Hypothalamus (tissue), 51 donors: Measurements from ENCODE around the gene RELB.

Source experiments
- DNase-seq, 51 donors: peaks; one replicate each; lab custom pipeline; 2025; lab: John Stamatoyannopoulos, UW

The RELB gene

DNA sequence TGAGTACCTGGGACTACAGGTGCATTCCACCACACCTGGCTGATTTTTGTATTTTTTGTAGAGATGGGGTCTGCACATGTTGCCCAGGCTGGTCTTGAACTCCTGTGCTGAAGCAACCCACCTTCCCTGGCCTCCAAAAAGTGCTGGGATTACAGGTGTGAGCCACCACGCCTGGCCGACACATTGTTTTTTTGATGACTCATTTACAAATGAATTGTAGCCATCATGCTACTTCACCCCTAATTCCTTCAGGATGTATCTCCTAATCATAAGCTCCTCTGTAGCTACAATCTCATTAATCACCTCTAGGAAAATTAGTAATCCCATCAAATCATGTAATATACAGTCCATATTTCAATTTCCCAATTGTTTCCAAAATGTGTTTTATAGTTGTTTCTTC is 17.9 kb downstream of the RELB start:
- no peak for DNase-seq

DNA sequence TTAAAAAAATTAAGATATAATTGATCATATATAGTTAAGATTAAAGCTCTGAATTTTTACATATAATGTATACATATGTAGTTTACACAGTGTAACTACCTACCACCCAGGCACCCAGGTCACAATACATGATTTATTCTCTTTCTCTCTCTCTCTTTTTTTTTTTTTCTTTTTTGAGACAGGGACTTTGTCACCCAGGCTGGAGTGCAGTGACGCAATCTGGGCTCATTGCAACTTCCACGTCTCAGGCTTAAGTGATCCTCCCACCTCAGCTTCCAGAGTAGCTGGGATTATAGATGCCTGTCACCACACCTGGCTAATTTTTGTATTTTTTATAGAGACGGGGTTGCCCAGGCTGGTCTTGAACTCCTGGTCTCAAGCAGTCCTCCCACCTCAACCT is 18.8 kb downstream of the RELB start:
- no peak for DNase-seq

DNA sequence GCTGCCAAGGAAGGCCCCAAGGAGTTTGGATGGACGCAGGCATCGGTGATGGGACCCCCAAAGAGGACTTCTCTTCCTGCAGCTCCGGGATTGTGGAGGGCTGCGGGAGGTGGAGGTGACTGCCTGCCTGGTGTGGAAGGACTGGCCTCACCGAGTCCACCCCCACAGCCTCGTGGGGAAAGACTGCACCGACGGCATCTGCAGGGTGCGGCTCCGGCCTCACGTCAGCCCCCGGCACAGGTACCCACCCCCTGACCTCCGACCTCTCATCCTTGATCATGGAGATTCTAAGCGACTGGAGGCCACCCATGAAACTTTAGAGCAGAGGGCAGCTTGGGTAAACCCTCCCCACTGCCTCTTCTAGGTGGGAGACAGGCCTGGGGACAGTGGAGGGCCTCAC is 20.7 kb downstream of the RELB start:
- DNase-seq, result no peak

DNA sequence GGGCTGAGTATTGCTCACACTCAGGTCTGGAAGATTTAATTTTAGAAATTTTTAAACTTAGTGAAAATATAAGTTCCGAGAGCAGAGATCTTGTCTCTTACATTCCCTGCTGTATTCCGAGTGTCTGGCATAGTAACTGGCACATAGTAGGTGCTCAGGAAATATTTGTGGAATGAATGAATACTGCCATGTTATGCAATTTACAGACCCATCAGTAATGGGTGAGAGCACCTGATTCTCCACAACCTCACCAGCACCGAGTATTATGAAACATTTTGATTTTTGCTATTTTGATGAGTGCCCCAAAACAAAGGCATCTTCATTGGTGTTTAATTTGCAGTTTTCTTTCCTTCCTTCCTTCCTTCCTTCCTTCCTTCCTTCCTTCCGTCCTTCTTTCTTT is 21.8 kb downstream of the RELB start:
- DNase-seq, result no peak

DNA sequence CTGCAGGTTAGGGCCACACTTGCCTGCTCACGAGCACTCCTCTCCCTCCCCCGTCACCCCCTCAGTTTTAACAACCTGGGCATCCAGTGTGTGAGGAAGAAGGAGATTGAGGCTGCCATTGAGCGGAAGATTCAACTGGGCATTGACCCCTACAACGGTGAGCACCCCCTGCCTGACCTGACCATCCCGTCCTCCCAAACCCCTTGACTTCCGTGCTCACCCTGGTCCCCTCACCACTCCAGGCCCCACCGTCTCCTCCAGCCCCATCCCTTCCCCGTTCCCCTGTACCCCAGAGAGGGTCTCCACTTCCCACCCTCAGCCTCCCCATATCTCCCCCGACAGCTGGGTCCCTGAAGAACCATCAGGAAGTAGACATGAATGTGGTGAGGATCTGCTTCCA is 24.0 kb downstream of the RELB start:
- no peak for DNase-seq

DNA sequence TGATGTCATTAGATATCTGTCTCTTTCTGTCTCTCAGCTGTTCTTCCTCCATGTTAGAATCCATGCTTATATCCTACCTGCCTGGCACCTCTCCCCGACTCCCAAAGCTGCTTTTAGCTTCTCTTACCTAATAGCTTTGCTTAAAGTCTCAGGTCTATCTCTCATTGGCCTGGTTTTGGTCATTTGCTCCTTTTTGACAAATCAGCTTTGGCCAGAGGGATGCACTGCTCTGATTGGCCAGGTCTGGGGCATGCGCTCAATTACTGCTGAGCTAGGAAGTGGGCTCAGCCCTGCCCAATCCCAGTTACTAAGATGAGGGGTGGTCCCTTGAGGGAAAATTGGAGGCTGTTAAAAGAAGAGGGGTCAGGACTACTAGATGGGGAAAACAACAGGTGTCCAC is 26.1 kb downstream of the RELB start:
- DNase-seq, result no peak

DNA sequence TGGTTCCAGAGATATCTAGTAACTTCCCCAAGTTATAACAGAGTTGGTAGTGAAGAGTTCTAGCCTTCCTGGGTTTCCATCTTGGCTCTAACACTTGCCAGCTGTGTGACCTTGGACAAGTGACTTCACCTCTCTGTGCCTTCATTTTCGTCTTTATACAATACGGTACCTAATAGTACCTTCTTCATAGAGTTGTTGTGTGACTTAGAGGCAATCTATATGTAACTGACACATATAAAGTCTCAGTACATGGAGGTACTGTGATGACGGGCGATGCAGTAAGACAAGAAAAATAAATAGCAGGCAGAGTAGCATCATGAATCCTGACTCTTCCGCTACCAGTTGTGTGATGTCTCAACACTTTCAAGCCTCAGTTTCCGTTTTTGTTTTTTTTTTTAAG is 29.6 kb downstream of the RELB start:
- no peak for DNase-seq

DNA sequence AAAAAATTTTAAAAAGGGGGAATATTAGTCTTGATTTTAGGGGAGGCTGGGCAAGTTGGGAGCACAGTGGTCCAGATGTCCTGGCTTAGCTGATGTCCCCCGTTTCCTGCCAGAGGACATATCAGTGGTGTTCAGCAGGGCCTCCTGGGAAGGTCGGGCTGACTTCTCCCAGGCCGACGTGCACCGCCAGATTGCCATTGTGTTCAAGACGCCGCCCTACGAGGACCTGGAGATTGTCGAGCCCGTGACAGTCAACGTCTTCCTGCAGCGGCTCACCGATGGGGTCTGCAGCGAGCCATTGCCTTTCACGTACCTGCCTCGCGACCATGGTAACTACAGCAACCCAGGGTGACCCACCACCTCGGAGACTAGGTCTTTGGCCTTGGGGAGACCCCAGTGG is 31.2 kb downstream of the RELB start:
- no peak for DNase-seq

DNA sequence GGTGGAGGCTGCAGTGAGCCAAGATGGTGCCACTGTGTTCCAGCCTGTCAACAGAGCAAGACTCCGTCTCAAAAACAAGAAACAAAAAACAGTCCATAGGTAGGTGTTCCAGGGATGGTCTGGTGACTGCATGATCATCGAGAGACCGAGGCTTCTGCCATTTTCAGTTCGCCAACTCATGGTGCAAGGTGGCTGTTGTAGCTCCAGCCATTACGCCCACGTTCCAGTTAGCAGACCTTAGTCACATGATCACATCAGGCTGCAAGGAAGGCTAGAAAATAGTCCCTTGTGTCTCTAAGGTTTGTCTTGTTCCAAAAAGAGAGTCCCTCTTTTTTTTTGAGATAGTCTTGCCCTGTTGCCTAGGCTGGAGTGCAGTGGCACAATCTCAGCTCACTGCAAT is 34.5 kb downstream of the RELB start:
- no peak for DNase-seq

DNA sequence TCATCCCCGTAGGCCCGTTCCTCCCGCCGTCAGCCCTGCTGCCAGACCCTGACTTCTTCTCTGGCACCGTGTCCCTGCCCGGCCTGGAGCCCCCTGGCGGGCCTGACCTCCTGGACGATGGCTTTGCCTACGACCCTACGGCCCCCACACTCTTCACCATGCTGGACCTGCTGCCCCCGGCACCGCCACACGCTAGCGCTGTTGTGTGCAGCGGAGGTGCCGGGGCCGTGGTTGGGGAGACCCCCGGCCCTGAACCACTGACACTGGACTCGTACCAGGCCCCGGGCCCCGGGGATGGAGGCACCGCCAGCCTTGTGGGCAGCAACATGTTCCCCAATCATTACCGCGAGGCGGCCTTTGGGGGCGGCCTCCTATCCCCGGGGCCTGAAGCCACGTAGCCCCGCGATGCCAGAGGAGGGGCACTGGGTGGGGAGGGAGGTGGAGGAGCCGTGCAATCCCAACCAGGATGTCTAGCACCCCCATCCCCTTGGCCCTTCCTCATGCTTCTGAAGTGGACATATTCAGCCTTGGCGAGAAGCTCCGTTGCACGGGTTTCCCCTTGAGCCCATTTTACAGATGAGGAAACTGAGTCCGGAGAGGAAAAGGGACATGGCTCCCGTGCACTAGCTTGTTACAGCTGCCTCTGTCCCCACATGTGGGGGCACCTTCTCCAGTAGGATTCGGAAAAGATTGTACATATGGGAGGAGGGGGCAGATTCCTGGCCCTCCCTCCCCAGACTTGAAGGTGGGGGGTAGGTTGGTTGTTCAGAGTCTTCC is 36.3 kb downstream of the RELB start:
- no peak for DNase-seq

DNA sequence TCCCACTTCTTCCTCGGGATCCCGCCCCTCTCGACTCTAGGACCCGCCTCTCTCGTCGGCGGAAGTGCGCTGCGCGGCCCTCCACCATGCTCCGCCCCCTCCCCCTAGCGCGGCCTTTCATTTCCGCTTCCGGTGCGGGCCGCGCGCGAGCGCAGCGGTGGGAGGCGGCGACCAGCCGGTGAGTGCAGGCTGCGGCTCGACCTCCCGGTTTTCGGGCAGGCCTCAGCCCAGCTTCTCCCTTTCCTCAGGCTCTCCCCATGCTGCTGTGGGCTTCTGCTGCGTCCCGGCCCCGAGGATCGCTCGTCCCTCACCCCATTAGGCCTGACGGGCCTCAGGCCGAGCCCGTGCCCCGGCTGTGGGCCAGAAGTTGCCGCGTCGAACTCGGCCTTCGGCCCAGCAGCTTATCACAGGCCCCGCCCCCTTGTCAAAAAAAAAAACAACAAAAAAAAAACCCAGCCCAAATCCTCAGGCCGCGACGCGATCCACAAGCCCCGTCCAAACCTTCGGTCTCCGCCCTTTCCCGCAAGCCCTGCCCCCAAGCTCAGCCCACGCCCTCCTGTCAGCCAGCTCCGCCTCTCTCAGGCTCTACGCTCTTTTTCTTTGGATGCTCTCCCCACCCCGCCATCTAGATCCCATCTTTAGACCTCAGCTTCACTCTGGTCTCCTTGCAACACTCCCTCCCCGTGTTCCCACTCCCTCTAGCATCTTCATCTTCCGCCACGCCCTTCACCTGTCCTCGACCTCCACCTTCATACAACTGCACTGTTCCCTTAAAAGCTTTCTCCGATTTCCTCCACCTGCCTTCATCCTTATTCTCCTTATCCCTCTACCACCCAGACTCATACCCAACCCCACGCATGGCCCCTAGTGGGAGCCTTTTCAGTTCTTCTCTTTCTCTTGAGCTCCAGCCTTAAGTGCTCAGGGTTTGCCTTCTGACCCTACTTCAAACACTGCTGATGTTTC is 37.9 kb downstream of the RELB start, which contains the start of gene CLASRP:
CLASRP (plus strand) TSS at position 115 of the 963 bp plus-strand sequence. CDS start 1,168 bp downstream, outside the sequence.
- DNase-seq, result peak; percentile 35 to 92 (median 80)

DNA sequence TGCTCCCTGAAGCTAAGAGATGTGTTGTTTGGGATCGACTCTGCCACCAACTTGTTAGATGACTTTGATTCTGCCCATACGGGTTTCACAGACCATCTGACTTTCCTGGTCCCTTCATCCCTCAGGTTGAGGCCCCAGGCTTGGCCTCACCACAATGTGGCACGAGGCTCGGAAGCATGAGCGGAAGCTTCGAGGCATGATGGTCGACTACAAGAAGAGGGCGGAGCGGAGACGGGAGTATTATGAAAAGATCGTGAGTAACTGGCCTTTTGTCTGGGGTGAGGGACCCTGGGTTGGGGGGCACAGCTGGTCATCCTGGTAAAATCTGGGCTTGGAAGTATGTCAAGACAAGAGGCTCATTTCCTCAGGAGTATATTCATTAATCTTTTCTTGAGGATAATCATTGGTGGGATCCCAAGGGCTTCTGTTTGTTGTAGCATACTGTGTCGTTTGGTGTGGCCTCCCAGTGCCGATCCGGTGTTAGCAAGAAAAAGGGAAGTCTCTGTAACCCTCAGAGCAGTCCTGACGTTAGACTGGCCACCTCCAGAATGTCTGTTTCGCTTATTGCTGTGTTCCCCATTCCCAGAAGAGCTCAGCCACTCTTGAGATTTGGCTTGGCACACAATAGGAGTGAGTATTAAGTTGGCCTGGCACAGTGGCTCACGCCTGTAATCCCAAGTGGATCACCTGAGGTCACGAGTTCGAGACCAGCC is 39.0 kb downstream of the RELB start:
- peak in 1 of 51 donors; percentile 11 for DNase-seq

DNA sequence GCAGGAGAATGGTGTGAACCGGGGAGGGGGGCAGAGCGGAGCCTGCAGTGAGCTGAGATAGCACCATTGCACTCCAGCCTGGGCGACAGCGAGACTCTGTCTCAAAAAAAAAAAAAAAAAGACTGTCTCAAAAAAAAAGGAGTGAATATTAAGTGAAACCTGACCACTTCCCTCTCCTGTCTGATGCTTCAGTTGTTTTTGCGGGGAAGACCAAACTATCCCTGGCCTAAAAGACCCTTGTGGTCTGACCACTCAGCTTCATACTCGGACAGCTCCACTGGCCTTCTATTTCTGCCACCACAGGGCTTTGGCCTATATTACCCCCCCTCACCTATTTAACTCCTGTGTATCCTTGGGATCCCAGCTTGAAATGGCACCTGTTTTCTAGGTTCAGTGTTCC is 39.9 kb downstream of the RELB start:
- DNase-seq, result no peak

DNA sequence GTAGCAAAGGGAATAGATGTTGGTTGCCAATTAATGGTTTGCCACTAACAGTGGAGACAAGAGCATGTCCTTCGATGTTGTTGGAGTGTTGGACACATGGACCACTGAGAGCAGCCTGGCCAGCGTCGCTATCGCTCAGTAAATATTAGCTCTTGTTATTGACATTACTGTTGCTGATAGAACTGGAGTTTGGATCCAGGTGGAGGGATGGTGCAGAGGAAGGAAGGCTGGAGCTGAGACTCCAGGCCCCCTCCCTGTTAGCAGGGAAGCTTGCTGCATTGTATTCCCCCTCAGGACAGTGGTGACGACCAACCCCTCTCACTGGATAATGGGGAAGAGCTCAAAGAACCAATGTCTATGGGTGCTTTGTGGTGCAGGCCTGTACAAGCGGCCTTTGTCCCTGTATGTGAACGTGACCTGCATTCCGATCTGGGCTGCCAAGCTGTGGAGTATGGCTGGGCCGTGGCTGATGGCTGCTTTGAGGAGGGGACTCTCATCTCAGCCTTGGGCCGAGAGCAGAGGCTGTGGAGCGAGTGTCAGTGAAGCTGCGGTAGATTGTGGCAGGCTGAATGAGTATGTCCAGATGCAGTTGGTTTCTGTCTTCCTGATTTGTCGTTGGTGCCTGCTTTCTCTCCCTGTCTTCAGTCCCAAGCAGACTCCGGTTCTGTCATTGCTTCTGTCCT is 44.5 kb downstream of the RELB start:
- DNase-seq, result peak in 48 of 51 donors; percentile 6 to 94 (median 72)

DNA sequence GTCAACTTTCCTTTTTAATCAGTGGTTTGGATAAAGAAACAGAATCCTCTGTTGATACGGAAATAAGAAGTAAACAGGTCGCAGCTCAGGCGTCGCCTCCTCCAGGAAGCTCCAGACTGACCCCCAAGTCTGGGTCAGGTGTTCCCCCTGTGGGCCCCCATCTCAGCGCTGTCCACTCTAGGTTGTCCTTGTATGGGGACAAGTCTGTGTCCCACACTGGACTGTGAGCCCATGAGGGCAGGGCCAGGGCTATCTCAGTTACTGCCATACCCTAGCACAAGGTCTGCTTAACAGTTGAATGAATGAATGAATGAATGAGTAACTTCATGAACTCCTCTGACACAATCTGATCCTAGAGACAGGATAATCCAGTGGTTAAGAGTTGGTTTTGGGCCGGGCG is 45.1 kb downstream of the RELB start:
- peak in 1 of 51 donors; percentile 31 for DNase-seq

DNA sequence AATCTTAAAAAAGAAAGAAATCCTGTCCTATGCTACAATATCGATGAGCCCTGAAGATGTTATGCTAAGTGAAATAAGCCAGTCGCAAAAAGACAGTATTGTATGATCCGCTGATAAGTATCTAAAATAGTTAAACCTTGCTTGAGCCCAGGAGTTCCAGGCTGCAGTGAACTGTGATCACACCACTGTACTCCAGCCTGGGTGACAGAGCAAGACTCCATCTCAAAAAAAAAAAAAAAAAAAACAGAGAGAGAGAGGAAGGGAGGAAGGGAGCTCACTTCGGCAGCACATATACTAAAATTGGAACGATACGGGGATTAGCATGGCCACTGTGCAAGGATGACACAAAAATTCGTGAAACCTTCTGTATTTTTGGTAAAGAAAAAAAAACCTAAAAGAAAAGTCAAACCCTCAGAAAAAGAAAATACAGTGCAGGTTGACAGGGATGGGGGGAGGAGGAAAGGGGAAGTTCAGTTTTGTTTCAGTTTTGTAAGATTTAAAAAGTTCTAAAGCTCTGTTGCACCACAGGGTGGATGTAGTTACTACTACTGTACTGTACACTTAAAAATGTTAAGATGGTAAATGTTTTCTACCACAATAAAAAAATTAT is 46.0 kb downstream of the RELB start:
- no peak for DNase-seq

DNA sequence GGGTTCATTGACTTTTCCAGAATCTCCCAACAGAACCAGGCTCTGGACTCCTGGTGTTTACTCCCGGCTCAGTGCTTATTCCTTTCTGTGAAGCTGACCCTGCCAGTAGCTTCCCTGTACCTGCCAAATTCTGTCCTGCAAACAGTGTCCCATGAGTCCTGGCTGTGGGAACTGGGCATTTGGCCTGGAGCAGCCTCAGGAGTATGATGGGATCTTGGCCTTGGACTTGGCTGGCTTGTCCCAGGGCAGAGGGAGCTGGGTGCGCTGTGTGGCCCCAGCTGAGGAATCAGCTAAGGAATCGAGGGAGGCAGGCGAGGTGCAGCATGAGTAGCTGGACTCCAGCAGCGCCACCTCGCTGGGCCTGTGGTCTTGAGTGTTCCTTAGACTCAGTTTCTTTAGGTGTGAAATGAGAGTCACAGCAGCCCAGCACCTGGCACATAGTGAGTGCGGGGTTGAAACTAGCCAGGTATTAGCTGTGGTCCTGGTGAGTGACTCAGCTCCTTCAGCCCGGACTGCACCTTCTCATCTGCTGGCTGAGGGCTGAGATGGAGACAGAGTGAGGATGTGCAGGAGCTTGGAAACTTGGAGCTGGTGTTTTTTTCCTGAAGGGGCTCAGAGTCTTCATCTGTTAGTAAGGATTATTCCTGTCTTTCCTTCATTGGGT is 47.9 kb downstream of the RELB start:
- DNase-seq, result peak in 31 of 51 donors; percentile 1 to 69 (median 20)

DNA sequence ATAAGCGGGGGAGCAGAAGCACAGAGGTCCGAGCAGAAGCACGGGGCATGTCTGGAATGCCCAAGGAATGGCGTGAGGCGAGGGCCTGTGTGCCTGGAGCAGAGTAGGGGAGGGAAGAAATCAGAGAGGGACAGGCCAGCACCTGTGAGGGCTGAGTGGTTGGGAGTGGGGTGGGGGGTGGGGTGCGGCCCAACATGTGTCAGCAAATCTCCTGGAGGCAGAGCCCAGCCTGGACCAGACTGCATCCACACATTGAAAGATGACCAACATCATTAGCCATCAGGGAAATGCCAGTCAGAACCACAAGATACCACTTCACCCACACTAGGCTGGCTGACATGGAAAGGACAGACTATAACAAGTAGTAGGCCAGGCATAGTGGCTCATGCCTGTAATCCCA is 48.8 kb downstream of the RELB start:
- DNase-seq, result no peak

DNA sequence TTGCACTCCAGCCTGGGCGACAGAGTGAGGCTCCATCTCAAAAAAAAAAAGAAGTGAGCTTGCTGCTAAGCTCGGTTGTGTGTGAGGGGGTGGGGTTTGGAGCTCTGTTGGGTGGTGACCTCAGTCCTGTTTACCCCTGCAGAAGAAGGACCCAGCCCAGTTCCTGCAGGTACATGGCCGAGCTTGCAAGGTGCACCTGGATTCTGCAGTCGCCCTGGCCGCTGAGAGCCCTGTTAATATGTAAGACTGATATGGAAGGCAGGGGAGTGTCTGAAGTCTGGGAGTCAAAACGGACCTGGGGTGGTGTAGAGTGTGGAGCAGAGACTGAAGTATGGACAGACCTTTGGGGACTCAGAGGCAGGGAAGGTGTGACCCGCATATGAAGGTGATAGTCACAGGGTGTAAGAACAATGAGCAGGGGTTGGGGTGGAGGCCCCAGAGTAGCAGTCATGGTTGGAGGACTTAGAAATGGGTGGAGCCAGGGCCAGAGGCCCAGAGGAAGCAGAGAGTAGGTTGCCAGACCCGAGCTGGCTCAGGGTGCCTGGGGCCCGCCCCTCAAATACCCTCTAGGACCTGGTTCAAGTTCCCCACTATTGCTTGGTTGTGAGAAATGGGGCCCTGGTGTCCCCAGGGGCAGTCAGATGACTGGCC is 50.8 kb downstream of the RELB start:
- DNase-seq, result no peak
